Body of pancreas (tissue), 4 donors: Measurements from ENCODE around the gene ICAM5. TPM values are rescaled to one million over a fixed set of nuclear protein-coding genes. Genes with fewer than 3 reads are reported as not detected.
"Not testable (repeated sequence)": the region's sequence is repeated elsewhere in the genome, so short reads cannot be mapped to it uniquely, and the experiment has no call there.

Source experiments
- ATAC-seq: fragments of 150-250 bp; one replicate; pipeline ENCODE4 v1.9.1; 2016
- DNase-seq, 4 donors: peaks; one replicate each; pipeline ENCODE4 v3.0.0-alpha.2; 2019
- H3K27ac ChIP-seq, 4 donors: fragments of 200-600 bp; sonication (generic); 1 replicate in 3 of 4; 2 replicates in 1 of 4; pipeline versions ENCODE4 v1.5.1 to v1.6.1; 2016 to 2019; ENCODE audit warnings: mild to moderate bottlenecking in 1 of 4, mixed read lengths in 1 of 4, moderate library complexity in 1 of 4
- H3K27me3 ChIP-seq, 2 donors: fragments of 200-600 bp; sonication (generic); one replicate each; pipeline ENCODE4 v1.6.0; 2016; ENCODE audit warnings: mild to moderate bottlenecking in 1 of 2
- H3K36me3 ChIP-seq, 2 donors: fragments of 200-600 bp; sonication (generic); replicated peaks in 1 of 2; 2 replicates each; pipeline ENCODE4 v1.5.1; 2016; ENCODE audit warnings: low read depth in 2 of 2; ENCODE audit not compliant: insufficient read depth in 1 of 2
- H3K4me1 ChIP-seq: fragments of 200-600 bp; sonication (generic); one replicate; pipeline ENCODE4 v1.6.0; 2016
- H3K4me3 ChIP-seq, 2 donors: fragments of 200-600 bp; sonication (generic); 1 replicate in 1 of 2; 2 replicates in 1 of 2; pipeline ENCODE4 v1.5.1; 2016 to 2019
- H3K9me3 ChIP-seq, 3 donors: fragments of 200-600 bp; sonication (generic); 1 replicate in 2 of 3; 2 replicates in 1 of 3; pipeline ENCODE4 v1.5.1; 2016
- POLR2A ChIP-seq, 3 donors: fragments of 450-650 bp; IDR thresholded peaks; one replicate each; pipeline ENCODE4 v1.6.1; 2016; ENCODE audit warnings: antibody characterized with exemption in 3 of 3, mild to moderate bottlenecking in 2 of 3
- WGBS, 2 donors: methylation state at CpG; one replicate each; pipeline ENCODE4 v1.1.5; 2017; 5-methylcytosine and 5-hydroxymethylcytosine counted together
- intact Hi-C: fragments of 100-400 bp; cut with DNase I; formaldehyde crosslinking; loops from one replicate; pipeline ENCODE4 v1.15.1; 2023
- total RNA-seq, 2 donors: library from RNA; depleted of rRNA; stranded (reverse); fragments of >200 nt; gene quantifications; one replicate each; pipeline ENCODE4 v1.1.0, GENCODE V29; 2016
- TF ChIP-seq, protein P1 (sequence below), 7 experiments: fragments of 450-650 bp in 4 of 7; fragments of 200-600 bp in 3 of 7; sonication (generic) in 3 of 7; IDR thresholded peaks; one replicate each; pipeline ENCODE4 v1.5.1; 2016 to 2019; ENCODE audit warnings: antibody characterized with exemption in 7 of 7

The ICAM5 gene, protein sequence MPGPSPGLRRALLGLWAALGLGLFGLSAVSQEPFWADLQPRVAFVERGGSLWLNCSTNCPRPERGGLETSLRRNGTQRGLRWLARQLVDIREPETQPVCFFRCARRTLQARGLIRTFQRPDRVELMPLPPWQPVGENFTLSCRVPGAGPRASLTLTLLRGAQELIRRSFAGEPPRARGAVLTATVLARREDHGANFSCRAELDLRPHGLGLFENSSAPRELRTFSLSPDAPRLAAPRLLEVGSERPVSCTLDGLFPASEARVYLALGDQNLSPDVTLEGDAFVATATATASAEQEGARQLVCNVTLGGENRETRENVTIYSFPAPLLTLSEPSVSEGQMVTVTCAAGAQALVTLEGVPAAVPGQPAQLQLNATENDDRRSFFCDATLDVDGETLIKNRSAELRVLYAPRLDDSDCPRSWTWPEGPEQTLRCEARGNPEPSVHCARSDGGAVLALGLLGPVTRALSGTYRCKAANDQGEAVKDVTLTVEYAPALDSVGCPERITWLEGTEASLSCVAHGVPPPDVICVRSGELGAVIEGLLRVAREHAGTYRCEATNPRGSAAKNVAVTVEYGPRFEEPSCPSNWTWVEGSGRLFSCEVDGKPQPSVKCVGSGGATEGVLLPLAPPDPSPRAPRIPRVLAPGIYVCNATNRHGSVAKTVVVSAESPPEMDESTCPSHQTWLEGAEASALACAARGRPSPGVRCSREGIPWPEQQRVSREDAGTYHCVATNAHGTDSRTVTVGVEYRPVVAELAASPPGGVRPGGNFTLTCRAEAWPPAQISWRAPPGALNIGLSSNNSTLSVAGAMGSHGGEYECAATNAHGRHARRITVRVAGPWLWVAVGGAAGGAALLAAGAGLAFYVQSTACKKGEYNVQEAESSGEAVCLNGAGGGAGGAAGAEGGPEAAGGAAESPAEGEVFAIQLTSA
- under 1 TPM in 1 of 2 donors, not detected in 1; 0.33 TPM for total RNA-seq

- Histone ChIP-seq H3K36me3 (peaks cover 0 to 2% of the 10 kb centered on the region in 2 donors), H3K4me3 (no peak within 1 kb of the TSS), H3K27ac (no peak within 1 kb of the TSS), H3K4me1 (peaks cover 63% of the 10 kb centered on the region), H3K27me3 (peaks cover 0 to 63% of the 10 kb centered on the region in 2 donors), H3K9me3 (no peaks in the 10 kb centered on the region)
- no peak for DNase-seq
- TF ChIP-seq POLR2A (IDR thresholded peaks at IDR 0.05): no peak
- intact Hi-C loops: no loop called here
- no peak for ATAC-seq
- 0 to 2% methylated on average over 7 to 23 of the region's 45 CpGs for WGBS, 2 donors
These were observed at the start of gene ICAM5 for GRCh38 chr19:10289836-10290356. TSS of gene ICAM5 (plus strand) at chr19:10289952. CDS start at chr19:10290044, 92 bp downstream.

- H3K4me1 ChIP-seq, H3K27me3 ChIP-seq, H3K4me3 ChIP-seq, H3K9me3 ChIP-seq, intact Hi-C loops, H3K27ac ChIP-seq, DNase-seq, ATAC-seq, H3K36me3 ChIP-seq: not testable (repeated sequence)
- WGBS, 2 donors: 85 to 91% methylated on average over 10 to 11 of the region's 11 CpGs
These were observed 47.8 kb upstream of the ICAM5 start for GRCh38 chr19:10241826-10242449.

DNA sequence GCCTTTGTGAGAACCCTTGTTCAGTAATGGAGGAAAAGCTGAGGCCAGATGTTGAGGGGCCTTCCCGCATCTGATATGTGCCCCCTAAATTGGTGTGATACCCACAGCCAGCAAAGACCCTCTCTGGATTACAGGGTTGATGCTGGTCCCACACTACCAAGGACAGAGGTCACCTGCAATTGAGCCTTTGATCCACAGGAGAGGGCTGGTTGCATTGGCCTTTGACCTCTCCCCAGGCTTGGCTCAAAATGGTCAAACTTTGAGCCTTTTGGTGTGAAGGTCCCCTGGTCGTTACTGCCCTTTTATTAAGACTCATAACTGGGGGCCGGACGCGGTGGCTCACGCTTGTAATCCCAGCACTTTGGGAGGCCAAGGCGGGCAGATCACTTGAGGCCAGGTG lies 46.1 kb upstream of the ICAM5 start:
- intact Hi-C loops: no loop called here

DNA sequence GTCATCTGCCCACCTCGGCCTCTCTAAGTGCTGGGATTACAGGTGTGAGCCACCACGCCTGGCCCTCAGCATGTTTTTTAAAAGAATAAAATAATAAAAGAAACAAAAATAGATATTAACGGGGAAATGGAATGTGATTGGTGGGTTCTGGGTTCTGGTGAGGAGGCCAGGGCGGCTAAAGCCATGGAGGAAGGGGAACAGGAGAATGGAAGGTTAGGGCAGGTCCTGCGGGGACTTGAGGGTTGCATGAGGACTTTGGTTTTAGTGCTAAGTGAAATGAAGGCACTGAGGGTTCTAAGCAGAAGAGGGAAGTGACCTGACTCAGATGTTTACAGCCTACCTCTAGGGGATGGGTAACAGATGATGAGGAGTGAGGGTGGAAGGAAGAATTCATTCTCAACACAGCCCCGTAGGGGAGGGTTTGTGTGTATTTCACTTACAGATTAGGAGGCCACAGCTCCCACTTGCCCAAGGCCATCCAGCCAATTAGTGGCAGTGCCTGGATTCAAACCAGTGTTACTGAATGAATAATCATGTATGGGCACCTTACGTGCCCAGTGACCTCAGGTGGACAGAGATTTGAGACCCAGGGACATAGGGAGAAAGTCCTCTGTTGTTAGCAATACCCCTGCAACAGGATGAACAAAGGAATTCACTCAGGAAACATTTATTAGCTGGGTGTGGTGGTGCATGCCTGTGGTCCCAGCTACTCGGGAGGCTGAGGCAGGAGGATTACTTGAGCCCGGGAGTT lies 44.4 kb upstream of the ICAM5 start:
- ATAC-seq (no peak), DNase-seq (no peak)
- Histone ChIP-seq H3K27me3 (no peaks in the 10 kb centered on the region), H3K36me3 (no peaks in the 10 kb centered on the region), H3K4me1 (peaks cover 3% of the 10 kb centered on the region), H3K9me3 (no peaks in the 10 kb centered on the region), H3K27ac (no peak overlapping the region), H3K4me3 (no peak overlapping the region)
- intact Hi-C loops: loop anchor here (5.0 kb wide), 1 partner anchor 313 kb away; no protein-coding TSS in a partner anchor
- WGBS, 2 donors: 64 to 72% methylated on average over 9 of the region's 9 CpGs
- TF ChIP-seq, protein P1, sequence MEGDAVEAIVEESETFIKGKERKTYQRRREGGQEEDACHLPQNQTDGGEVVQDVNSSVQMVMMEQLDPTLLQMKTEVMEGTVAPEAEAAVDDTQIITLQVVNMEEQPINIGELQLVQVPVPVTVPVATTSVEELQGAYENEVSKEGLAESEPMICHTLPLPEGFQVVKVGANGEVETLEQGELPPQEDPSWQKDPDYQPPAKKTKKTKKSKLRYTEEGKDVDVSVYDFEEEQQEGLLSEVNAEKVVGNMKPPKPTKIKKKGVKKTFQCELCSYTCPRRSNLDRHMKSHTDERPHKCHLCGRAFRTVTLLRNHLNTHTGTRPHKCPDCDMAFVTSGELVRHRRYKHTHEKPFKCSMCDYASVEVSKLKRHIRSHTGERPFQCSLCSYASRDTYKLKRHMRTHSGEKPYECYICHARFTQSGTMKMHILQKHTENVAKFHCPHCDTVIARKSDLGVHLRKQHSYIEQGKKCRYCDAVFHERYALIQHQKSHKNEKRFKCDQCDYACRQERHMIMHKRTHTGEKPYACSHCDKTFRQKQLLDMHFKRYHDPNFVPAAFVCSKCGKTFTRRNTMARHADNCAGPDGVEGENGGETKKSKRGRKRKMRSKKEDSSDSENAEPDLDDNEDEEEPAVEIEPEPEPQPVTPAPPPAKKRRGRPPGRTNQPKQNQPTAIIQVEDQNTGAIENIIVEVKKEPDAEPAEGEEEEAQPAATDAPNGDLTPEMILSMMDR (IDR thresholded peaks at IDR 0.05): no peak
- TF ChIP-seq POLR2A (IDR thresholded peaks at IDR 0.05): no peak

More for the DNA sequence above, 46.1 kb upstream of the ICAM5 start:
- WGBS, 2 donors: 78 to 100% methylated on average over 3 to 7 of the region's 7 CpGs
- no peaks in the 10 kb centered on the region for H3K9me3 ChIP-seq
- TF ChIP-seq POLR2A (IDR thresholded peaks at IDR 0.05): no peak
- TF ChIP-seq, protein P1 (IDR thresholded peaks at IDR 0.05): no peak
- DNase-seq: no peak
- no peak for ATAC-seq
- no peaks in the 10 kb centered on the region for H3K4me1 ChIP-seq
- no peak overlapping the region for H3K4me3 ChIP-seq
- no peak overlapping the region for H3K27ac ChIP-seq
- no peaks in the 10 kb centered on the region for H3K36me3 ChIP-seq
- no peaks in the 10 kb centered on the region for H3K27me3 ChIP-seq

- Histone ChIP-seq H3K4me3 (no peak overlapping the region), H3K36me3 (no peaks in the 10 kb centered on the region), H3K9me3 (no peaks in the 10 kb centered on the region), H3K27ac (no peak overlapping the region), H3K27me3 (no peaks in the 10 kb centered on the region), H3K4me1 (peaks cover 10% of the 10 kb centered on the region)
- ATAC-seq: no peak
- 62 to 76% methylated on average over 6 of the region's 6 CpGs for WGBS, 2 donors
- no peak for DNase-seq
- TF ChIP-seq, protein P1 (IDR thresholded peaks at IDR 0.05): no peak
- TF ChIP-seq POLR2A (IDR thresholded peaks at IDR 0.05): no peak
- intact Hi-C loops: loop anchor here (5.0 kb wide), 1 partner anchor 314 kb away; no protein-coding TSS in a partner anchor
These were observed 43.2 kb upstream of the ICAM5 start for GRCh38 chr19:10246511-10246910.
